Measurements from ENCODE around the gene GRIN3B. TPM values are rescaled to one million over a fixed set of nuclear protein-coding genes. Genes with fewer than 3 reads are reported as not detected.
A peak's percentile ranks its signal among the peaks of the same experiment; 100 is the strongest.

Gene GRIN3B
- total and polyA plus RNA-seq, 9 of the 15 experiments (the other 6 are each of a cell fraction or from before 2014, with no cell fraction given) = 0.06 to 0.95 (median 0.19) TPM; not detected in 6

DNA sequence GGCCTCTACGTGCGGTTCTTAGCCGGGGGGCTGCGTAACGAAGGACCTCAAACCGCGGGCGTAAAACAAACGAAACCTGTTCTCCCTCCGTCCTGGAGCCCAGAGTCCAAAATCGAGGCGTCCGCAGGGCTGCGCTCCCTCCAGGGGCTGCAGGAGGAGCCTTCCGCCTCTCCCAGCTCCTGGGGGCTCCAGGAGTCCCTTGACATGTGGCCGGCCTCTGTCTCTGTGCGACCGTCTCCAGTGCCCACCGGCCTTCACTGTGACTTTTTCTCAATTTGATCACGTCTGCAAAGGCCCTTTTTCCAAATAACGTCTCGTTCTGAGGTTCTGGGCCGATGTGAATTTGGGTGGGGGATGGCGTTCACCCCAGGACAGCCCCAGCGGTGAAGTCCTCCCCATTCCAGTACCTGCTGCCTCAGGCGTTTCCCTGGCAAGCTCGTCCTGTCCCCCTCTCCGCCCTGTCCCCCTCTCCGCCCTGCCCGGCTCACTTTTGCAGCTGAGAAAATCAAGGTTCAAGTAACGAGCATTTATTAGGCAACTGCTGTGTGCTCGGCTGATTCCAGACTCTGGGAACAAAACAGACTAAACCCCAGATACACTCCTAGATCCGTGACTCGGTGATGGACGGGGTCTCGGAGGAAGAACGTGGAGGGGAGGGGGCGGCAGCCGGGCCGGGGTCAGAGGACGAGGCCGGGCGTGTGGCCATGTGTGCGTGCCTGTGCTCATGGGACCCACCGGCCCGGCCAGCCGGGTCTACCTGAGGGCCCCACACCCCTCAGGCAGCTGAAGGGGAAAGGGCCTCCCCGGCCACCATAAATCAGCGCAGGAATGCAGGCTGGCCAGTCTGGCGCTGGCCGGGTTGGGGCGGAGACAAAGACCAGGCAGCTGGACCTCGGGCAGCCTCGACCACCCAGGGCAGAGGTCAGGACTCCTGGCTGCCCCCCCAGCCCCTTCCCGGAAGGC lies 44.1 kb upstream of the GRIN3B start:
- FAIRE-seq (no peak), DNase-seq (ENCODE audit: extremely low read depth in 1 of 4, low spot score in 3 of 4) (no peak), ATAC-seq (no peak)
- no peak overlapping the region for H3K4me3 ChIP-seq
- CTCF ChIA-PET (ENCODE audit: low intra/inter-chr PET ratio) = no interaction called here
- no peak overlapping the region for H2AFZ ChIP-seq (ENCODE audit: low read depth, low read length)
- intact Hi-C loops (cut with micrococcal nuclease) (loop anchor here (2.0 kb wide), 1 partner anchor 31 kb away; no protein-coding TSS in a partner anchor), in situ Hi-C loops (cut with MboI) (no loop called here)
- no peaks in the 10 kb centered on the region for H3K9me3 ChIP-seq (replicated peaks; ENCODE audit: control insufficient read depth, insufficient read depth, low read depth, low read length)
- peak overlapping the region; percentile 96 for H3K27ac ChIP-seq (ENCODE audit: extremely low read depth, low read depth, low read length)
- POLR2A ChIA-PET = interaction anchor here (0.6 to 1.0 kb wide), 5 partner anchors 26 to 447 kb away, joined by 3 to 4 read pairs (median 3); partner anchors contain the start of gene RNU6-2
- no TSS peak for BruUV-seq (replicated peaks)
- H4K20me1 ChIP-seq (replicated peaks; ENCODE audit: control insufficient read depth, insufficient read depth, low read length) = no peaks in the 10 kb centered on the region
- H3K4me2 ChIP-seq (ENCODE audit: insufficient read depth, low read length) = 0 out of 2 replicates have a peak overlapping the region, but pooled peaks have one; percentile 64
- H3K79me2 ChIP-seq (ENCODE audit: control insufficient read depth, insufficient read depth, low read length) = peaks cover 88% of the 10 kb centered on the region
- H3K9me1 ChIP-seq (ENCODE audit: control insufficient read depth, insufficient read depth, low read length) = no peaks in the 10 kb centered on the region
- peak overlapping the region; percentile 11 to 76; a peak in 2 of 4 replicates for H3K9ac ChIP-seq (ENCODE audit: insufficient read depth in 1 of 2, low read depth in 2 of 2, low read length in 2 of 2)
- H3K27me3 ChIP-seq (ENCODE audit: control insufficient read depth in 2 of 2, insufficient read depth in 2 of 2, low read length in 2 of 2) = no peaks in the 10 kb centered on the region
- 88% methylated on average over 47 of the region's 55 CpGs for WGBS (ENCODE audit: insufficient coverage, low coverage, missing lambda C conversion rate)
- H3K36me3 ChIP-seq (ENCODE audit: control insufficient read depth, insufficient read depth, low read length) = peaks cover 33% of the 10 kb centered on the region; the same call in 1 of the 3 replicates
- TF ChIP-seq KDM1A (IDR thresholded peaks at IDR 0.05) = peak in 1 of 2 experiments; percentile 9; a peak in 1 of 4 replicates
- TF ChIP-seq EP400 (IDR thresholded peaks at IDR 0.05) = no peak
- peak; percentile 77; the same call in 1 of the 2 replicates for TF ChIP-seq ZKSCAN8 (CRISPR knock-in tag; IDR thresholded peaks at IDR 0.05)
- TF ChIP-seq TEAD4 (IDR thresholded peaks at IDR 0.05; ENCODE audit: low read length) = no peak
- 0 out of 2 replicates have a peak, but pooled peaks have one; percentile 16 for TF ChIP-seq TEAD4 (CRISPR knock-in tag; IDR thresholded peaks at IDR 0.05; ENCODE audit: borderline replicate concordance)
- TF ChIP-seq TEAD1 (CRISPR knock-in tag; IDR thresholded peaks at IDR 0.05) = peak in 1 of 2 experiments; percentile 56; a peak in 1 of 4 replicates
- H3K4me1 ChIP-seq (replicated peaks in 1 of 2; ENCODE audit: control insufficient read depth in 2 of 2, insufficient read depth in 2 of 2, low read length in 2 of 2) = peaks cover 68 to 95% of the 10 kb centered on the region in 2 experiments

Measured in K562 (cell line).